T-helper 2 cell treated with Interferon-gamma antibody and Interleukin-4, amounts not matched to agents 5 μg/mL and 100 μg/mL, for 36 hours (primary cell): ENCODE measurements around the gene COL4A4.

Experiments
- DNase-seq: peaks from one replicate; pipeline ENCODE4 v3.0.0; 2021; ENCODE audit warnings: low spot score
- H3K27ac Mint-ChIP-seq: one replicate; pipeline ENCODE4 v1.8.0; 2021; ENCODE audit warnings: mild to moderate bottlenecking, mixed read lengths
- H3K27me3 Mint-ChIP-seq: one replicate; pipeline ENCODE4 v1.8.0; 2021; ENCODE audit warnings: low read depth, mixed read lengths
- H3K36me3 Mint-ChIP-seq: one replicate; pipeline ENCODE4 v1.8.0; 2021; ENCODE audit warnings: low read depth, mixed read lengths
- H3K4me1 Mint-ChIP-seq: one replicate; pipeline ENCODE4 v1.8.0; 2021; ENCODE audit warnings: low read depth, mixed read lengths
- H3K4me3 Mint-ChIP-seq: one replicate; pipeline ENCODE4 v1.8.0; 2022; ENCODE audit warnings: mild to moderate bottlenecking, moderate library complexity, mixed read lengths
- H3K9me3 Mint-ChIP-seq: one replicate; pipeline ENCODE4 v1.8.0; 2021; ENCODE audit warnings: mixed read lengths

The COL4A4 gene

GRCh38 chr2:227054006-227054405 lies 110.0 kb downstream of the COL4A4 start:
- Mint-ChIP-seq H3K36me3 (no peaks in the 10 kb centered on the region), H3K9me3 (no peaks in the 10 kb centered on the region), H3K27ac (no peak overlapping the region), H3K27me3 (no peaks in the 10 kb centered on the region), H3K4me3 (no peak overlapping the region), H3K4me1 (no peaks in the 10 kb centered on the region)
- no peak for DNase-seq

GRCh38 chr2:227052879-227053278 lies 111.1 kb downstream of the COL4A4 start:
- Mint-ChIP-seq H3K4me3 (no peak overlapping the region), H3K36me3 (no peaks in the 10 kb centered on the region), H3K4me1 (no peaks in the 10 kb centered on the region), H3K27me3 (no peaks in the 10 kb centered on the region), H3K9me3 (no peaks in the 10 kb centered on the region), H3K27ac (no peak overlapping the region)
- DNase-seq: no peak

GRCh38 chr2:227043981-227044380 lies 120.0 kb downstream of the COL4A4 start:
- no peaks in the 10 kb centered on the region for H3K27me3 Mint-ChIP-seq
- no peak overlapping the region for H3K4me3 Mint-ChIP-seq
- DNase-seq: no peak
- no peaks in the 10 kb centered on the region for H3K9me3 Mint-ChIP-seq
- H3K36me3 Mint-ChIP-seq: no peaks in the 10 kb centered on the region
- no peak overlapping the region for H3K27ac Mint-ChIP-seq
- H3K4me1 Mint-ChIP-seq: no peaks in the 10 kb centered on the region

GRCh38 chr2:227038550-227039189 lies 125.3 kb downstream of the COL4A4 start:
- H3K9me3 Mint-ChIP-seq: no peaks in the 10 kb centered on the region
- H3K4me1 Mint-ChIP-seq: no peaks in the 10 kb centered on the region

GRCh38 chr2:227036527-227036926 lies 127.5 kb downstream of the COL4A4 start:
- Mint-ChIP-seq H3K36me3 (no peaks in the 10 kb centered on the region), H3K27me3 (peaks cover 3% of the 10 kb centered on the region), H3K27ac (no peak overlapping the region), H3K4me3 (no peak overlapping the region), H3K9me3 (no peaks in the 10 kb centered on the region), H3K4me1 (no peaks in the 10 kb centered on the region)
- no peak for DNase-seq

More at GRCh38 chr2:227038550-227039189, 125.3 kb downstream of the COL4A4 start:
- Mint-ChIP-seq H3K36me3 (no peaks in the 10 kb centered on the region), H3K27ac (no peak overlapping the region), H3K4me3 (no peak overlapping the region), H3K27me3 (peaks cover 3% of the 10 kb centered on the region)
- no peak for DNase-seq

GRCh38 chr2:227035711-227036367 lies 128.2 kb downstream of the COL4A4 start:
- DNase-seq: no peak
- Mint-ChIP-seq H3K27me3 (peaks cover 3% of the 10 kb centered on the region), H3K36me3 (no peaks in the 10 kb centered on the region), H3K27ac (no peak overlapping the region), H3K9me3 (no peaks in the 10 kb centered on the region), H3K4me1 (no peaks in the 10 kb centered on the region), H3K4me3 (no peak overlapping the region)

GRCh38 chr2:227033471-227034148 lies 130.4 kb downstream of the COL4A4 start:
- H3K27ac Mint-ChIP-seq: no peak overlapping the region
- no peak overlapping the region for H3K4me3 Mint-ChIP-seq
- H3K9me3 Mint-ChIP-seq: no peaks in the 10 kb centered on the region
- peak; percentile 8 for DNase-seq
- H3K4me1 Mint-ChIP-seq: no peaks in the 10 kb centered on the region
- no peaks in the 10 kb centered on the region for H3K36me3 Mint-ChIP-seq
- peaks cover 3% of the 10 kb centered on the region for H3K27me3 Mint-ChIP-seq

- no peaks in the 10 kb centered on the region for H3K27me3 Mint-ChIP-seq
- H3K36me3 Mint-ChIP-seq: no peaks in the 10 kb centered on the region
- no peak overlapping the region for H3K4me3 Mint-ChIP-seq
- no peak for DNase-seq
- H3K27ac Mint-ChIP-seq: no peak overlapping the region
- H3K4me1 Mint-ChIP-seq: no peaks in the 10 kb centered on the region
- H3K9me3 Mint-ChIP-seq: no peaks in the 10 kb centered on the region
These were observed 132.6 kb downstream of the COL4A4 start for GRCh38 chr2:227031379-227031778.

GRCh38 chr2:227030789-227031188 lies 133.2 kb downstream of the COL4A4 start:
- Mint-ChIP-seq H3K9me3 (no peaks in the 10 kb centered on the region), H3K4me3 (no peak overlapping the region), H3K4me1 (no peaks in the 10 kb centered on the region), H3K36me3 (no peaks in the 10 kb centered on the region), H3K27me3 (no peaks in the 10 kb centered on the region), H3K27ac (no peak overlapping the region)
- no peak for DNase-seq

GRCh38 chr2:227029426-227030105 lies 134.4 kb downstream of the COL4A4 start:
- Mint-ChIP-seq H3K36me3 (no peaks in the 10 kb centered on the region), H3K27ac (no peak overlapping the region), H3K4me1 (no peaks in the 10 kb centered on the region), H3K27me3 (no peaks in the 10 kb centered on the region), H3K9me3 (no peaks in the 10 kb centered on the region), H3K4me3 (no peak overlapping the region)
- DNase-seq: no peak

GRCh38 chr2:227025510-227025909 lies 138.5 kb downstream of the COL4A4 start:
- no peaks in the 10 kb centered on the region for H3K36me3 Mint-ChIP-seq
- H3K4me1 Mint-ChIP-seq: no peaks in the 10 kb centered on the region
- no peak overlapping the region for H3K27ac Mint-ChIP-seq
- H3K9me3 Mint-ChIP-seq: no peaks in the 10 kb centered on the region
- no peaks in the 10 kb centered on the region for H3K27me3 Mint-ChIP-seq
- no peak overlapping the region for H3K4me3 Mint-ChIP-seq
- no peak for DNase-seq

GRCh38 chr2:227022608-227023007 lies 141.4 kb downstream of the COL4A4 start:
- Mint-ChIP-seq H3K4me3 (no peak overlapping the region), H3K27me3 (no peaks in the 10 kb centered on the region), H3K9me3 (no peaks in the 10 kb centered on the region), H3K36me3 (no peaks in the 10 kb centered on the region), H3K27ac (no peak overlapping the region), H3K4me1 (no peaks in the 10 kb centered on the region)
- DNase-seq: no peak

GRCh38 chr2:227020416-227020815 lies 143.6 kb downstream of the COL4A4 start:
- Mint-ChIP-seq H3K4me1 (no peaks in the 10 kb centered on the region), H3K9me3 (no peaks in the 10 kb centered on the region), H3K36me3 (no peaks in the 10 kb centered on the region), H3K4me3 (no peak overlapping the region), H3K27ac (no peak overlapping the region), H3K27me3 (no peaks in the 10 kb centered on the region)
- no peak for DNase-seq

GRCh38 chr2:227016894-227017293 lies 147.1 kb downstream of the COL4A4 start:
- H3K36me3 Mint-ChIP-seq: no peaks in the 10 kb centered on the region
- no peaks in the 10 kb centered on the region for H3K27me3 Mint-ChIP-seq
- H3K4me1 Mint-ChIP-seq: no peaks in the 10 kb centered on the region
- H3K4me3 Mint-ChIP-seq: no peak overlapping the region
- H3K27ac Mint-ChIP-seq: no peak overlapping the region
- DNase-seq: no peak
- H3K9me3 Mint-ChIP-seq: no peaks in the 10 kb centered on the region
